Panc1 (cell line): ENCODE data around the gene PAX3. TPM values are rescaled to one million over a fixed set of nuclear protein-coding genes. Genes with fewer than 3 reads are reported as not detected.

Experiments
- ATAC-seq: fragments of 200-7000 bp; cut with Tn5 transposase; 2 replicates; pipeline ENCODE4 v1.9.1; 2020; ENCODE audit warnings: mild to moderate bottlenecking, moderate library complexity
- BruUV-seq: library from RNA; stranded (reverse); fragments of 400-500 nt; replicated peaks from 2 replicates; lab custom pipeline; 2021; lab: Mats Ljungman, UMichigan
- CTCF ChIA-PET: fragments of 300-600 bp; sonication (Branson Sonifier 250); formaldehyde crosslinking; loops from one replicate; lab custom pipeline; 2022; ENCODE audit warnings: antibody characterized with exemption; lab: Charles Lee
- POLR2A ChIA-PET: fragments of 300-600 bp; sonication (Branson Sonifier 250); formaldehyde crosslinking; loops from one replicate; lab custom pipeline; 2022; ENCODE audit warnings: antibody characterized with exemption; lab: Charles Lee
- DNase-seq: peaks from one replicate; pipeline ENCODE4 v3.0.0-alpha.2; 2010; ENCODE audit warnings: low read depth, low spot score
- H3K27ac ChIP-seq: 2 replicates; pipeline ENCODE4 v1.5.1; 2011; ENCODE audit warnings: mild to moderate bottlenecking, low read length, inconsistent platforms
- H3K27me3 ChIP-seq: fragments of 200-500 bp; sonication (Bioruptor generic); 2 replicates; pipeline ENCODE4 v1.6.0; 2014; ENCODE audit warnings: low read length, inconsistent platforms; ENCODE audit not compliant: control insufficient read depth, insufficient read depth
- H3K36me3 ChIP-seq: fragments of 200-500 bp; sonication (Bioruptor generic); 2 replicates; pipeline ENCODE4 v1.5.1; 2014; ENCODE audit warnings: inconsistent platforms, mild to moderate bottlenecking, low read length, moderate library complexity; ENCODE audit not compliant: control insufficient read depth, insufficient read depth
- H3K4me1 ChIP-seq: 2 replicates; pipeline ENCODE4 v1.5.1; 2011; ENCODE audit warnings: inconsistent platforms, mild to moderate bottlenecking, low read length, moderate library complexity; ENCODE audit not compliant: control insufficient read depth, insufficient read depth
- H3K4me3 ChIP-seq, 2 experiments: 2 replicates each; pipeline ENCODE4 v1.5.1; 2011 to 2012; ENCODE audit warnings: low read depth in 2 of 2, low read length in 2 of 2, mild to moderate bottlenecking in 2 of 2, inconsistent platforms in 1 of 2, moderate library complexity in 1 of 2
- H3K9me3 ChIP-seq: fragments of 200-500 bp; sonication (Bioruptor generic); 2 replicates; pipeline ENCODE4 v1.5.1; 2014; ENCODE audit warnings: low read depth, mild to moderate bottlenecking, inconsistent platforms, low read length, moderate library complexity; ENCODE audit not compliant: control insufficient read depth, insufficient read depth
- POLR2AphosphoS5 ChIP-seq: IDR thresholded peaks from 2 replicates; pipeline ENCODE4 v1.6.1; 2012; ENCODE audit warnings: mild to moderate bottlenecking, low read depth, low read length, moderate library complexity
- SIN3A ChIP-seq: IDR thresholded peaks from 2 replicates; pipeline ENCODE4 v1.6.1; 2012; ENCODE audit warnings: low read depth, mild to moderate bottlenecking, low read length, moderate library complexity, borderline replicate concordance; ENCODE audit not compliant: insufficient read depth
- TCF7L2 ChIP-seq: IDR thresholded peaks from 2 replicates; pipeline ENCODE4 v1.6.1; 2011; ENCODE audit warnings: mild to moderate bottlenecking, low read depth, low read length, inconsistent platforms
- in situ Hi-C: cut with HindIII; loops from 2 replicates; pipeline ENCODE4 v1.10.0; 2016; ENCODE audit warnings: low sequenced_read_pairs, low pct_unique_long_range_greater_than_20kb
- intact Hi-C: fragments of 100-400 bp; cut with micrococcal nuclease; formaldehyde crosslinking; loops from one replicate; pipeline ENCODE4 v1.10.0; 2022; ENCODE audit not compliant: unreplicated experiment
- total RNA-seq: library from RNA; stranded (reverse); gene quantifications from one replicate; pipeline ENCODE4 v1.2.1, GENCODE V29; 2021; ENCODE audit not compliant: unreplicated experiment
- TF ChIP-seq, protein P1 (sequence below): fragments of 450-650 bp; IDR thresholded peaks from 2 replicates; pipeline ENCODE4 v1.5.1; 2017; ENCODE audit warnings: mild to moderate bottlenecking
- TF ChIP-seq, protein P2 (sequence below), 2 experiments: IDR thresholded peaks; 2 replicates each; pipeline ENCODE4 v1.6.1; 2011 to 2012; ENCODE audit warnings: low read depth in 2 of 2, control low read depth in 1 of 2, low read length in 1 of 2, mild to moderate bottlenecking in 1 of 2, moderate library complexity in 1 of 2; ENCODE audit not compliant: insufficient read depth in 1 of 2

PAX3 gene
- total RNA-seq, 1 experiment from 2014 or later: not detected

DNA sequence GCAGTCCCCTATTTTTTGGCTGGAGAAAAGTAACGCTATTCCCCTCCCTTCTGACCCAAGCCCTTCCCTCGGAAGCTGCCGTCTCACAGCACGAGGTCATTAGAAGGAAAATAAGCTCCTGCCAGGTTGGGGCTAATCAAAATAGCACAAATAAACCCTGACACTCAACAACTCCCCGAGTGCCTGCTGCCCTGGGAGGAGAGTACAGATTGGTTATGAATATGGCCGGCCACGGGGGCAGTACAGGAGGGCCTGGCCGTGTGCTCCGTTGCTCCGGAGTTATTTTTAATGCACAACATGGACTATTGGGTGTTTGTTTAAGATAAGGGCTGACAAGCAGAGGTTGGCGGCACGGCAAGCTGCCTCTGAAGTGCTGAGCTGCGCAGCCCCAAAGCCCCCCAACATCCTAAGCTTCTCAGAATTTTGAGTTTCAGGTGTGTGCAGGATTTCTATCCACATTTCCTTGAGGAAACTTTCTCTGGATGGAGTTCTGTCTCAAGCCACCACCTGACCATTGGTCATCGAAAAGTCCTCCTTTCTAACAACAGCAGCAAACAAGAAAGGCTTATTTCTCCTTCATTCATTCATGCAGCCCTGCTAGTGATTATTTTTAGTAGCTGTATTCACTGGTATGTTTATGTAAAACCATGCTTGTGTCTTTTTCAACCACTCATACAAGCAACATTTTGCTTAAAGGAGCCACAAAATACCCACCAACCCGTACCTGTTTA, 58.7 kb downstream of the PAX3 start:
- ATAC-seq (no peak), DNase-seq (no peak)
- ChIA-PET POLR2A (no interaction called here), CTCF (no interaction called here)
- Histone ChIP-seq H3K27ac (no peak overlapping the region), H3K36me3 (no peaks in the 10 kb centered on the region), H3K4me3 (no peak overlapping the region), H3K4me1 (no peaks in the 10 kb centered on the region), H3K27me3 (no peaks in the 10 kb centered on the region; the same call in 1 of the 2 replicates), H3K9me3 (no peaks in the 10 kb centered on the region)
- intact Hi-C loops: no loop called here
- in situ Hi-C loops: no loop called here
- TF ChIP-seq, protein P1, sequence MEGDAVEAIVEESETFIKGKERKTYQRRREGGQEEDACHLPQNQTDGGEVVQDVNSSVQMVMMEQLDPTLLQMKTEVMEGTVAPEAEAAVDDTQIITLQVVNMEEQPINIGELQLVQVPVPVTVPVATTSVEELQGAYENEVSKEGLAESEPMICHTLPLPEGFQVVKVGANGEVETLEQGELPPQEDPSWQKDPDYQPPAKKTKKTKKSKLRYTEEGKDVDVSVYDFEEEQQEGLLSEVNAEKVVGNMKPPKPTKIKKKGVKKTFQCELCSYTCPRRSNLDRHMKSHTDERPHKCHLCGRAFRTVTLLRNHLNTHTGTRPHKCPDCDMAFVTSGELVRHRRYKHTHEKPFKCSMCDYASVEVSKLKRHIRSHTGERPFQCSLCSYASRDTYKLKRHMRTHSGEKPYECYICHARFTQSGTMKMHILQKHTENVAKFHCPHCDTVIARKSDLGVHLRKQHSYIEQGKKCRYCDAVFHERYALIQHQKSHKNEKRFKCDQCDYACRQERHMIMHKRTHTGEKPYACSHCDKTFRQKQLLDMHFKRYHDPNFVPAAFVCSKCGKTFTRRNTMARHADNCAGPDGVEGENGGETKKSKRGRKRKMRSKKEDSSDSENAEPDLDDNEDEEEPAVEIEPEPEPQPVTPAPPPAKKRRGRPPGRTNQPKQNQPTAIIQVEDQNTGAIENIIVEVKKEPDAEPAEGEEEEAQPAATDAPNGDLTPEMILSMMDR: no peak
- TF ChIP-seq, protein P2, sequence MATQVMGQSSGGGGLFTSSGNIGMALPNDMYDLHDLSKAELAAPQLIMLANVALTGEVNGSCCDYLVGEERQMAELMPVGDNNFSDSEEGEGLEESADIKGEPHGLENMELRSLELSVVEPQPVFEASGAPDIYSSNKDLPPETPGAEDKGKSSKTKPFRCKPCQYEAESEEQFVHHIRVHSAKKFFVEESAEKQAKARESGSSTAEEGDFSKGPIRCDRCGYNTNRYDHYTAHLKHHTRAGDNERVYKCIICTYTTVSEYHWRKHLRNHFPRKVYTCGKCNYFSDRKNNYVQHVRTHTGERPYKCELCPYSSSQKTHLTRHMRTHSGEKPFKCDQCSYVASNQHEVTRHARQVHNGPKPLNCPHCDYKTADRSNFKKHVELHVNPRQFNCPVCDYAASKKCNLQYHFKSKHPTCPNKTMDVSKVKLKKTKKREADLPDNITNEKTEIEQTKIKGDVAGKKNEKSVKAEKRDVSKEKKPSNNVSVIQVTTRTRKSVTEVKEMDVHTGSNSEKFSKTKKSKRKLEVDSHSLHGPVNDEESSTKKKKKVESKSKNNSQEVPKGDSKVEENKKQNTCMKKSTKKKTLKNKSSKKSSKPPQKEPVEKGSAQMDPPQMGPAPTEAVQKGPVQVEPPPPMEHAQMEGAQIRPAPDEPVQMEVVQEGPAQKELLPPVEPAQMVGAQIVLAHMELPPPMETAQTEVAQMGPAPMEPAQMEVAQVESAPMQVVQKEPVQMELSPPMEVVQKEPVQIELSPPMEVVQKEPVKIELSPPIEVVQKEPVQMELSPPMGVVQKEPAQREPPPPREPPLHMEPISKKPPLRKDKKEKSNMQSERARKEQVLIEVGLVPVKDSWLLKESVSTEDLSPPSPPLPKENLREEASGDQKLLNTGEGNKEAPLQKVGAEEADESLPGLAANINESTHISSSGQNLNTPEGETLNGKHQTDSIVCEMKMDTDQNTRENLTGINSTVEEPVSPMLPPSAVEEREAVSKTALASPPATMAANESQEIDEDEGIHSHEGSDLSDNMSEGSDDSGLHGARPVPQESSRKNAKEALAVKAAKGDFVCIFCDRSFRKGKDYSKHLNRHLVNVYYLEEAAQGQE (IDR thresholded peaks at IDR 0.05; ENCODE audit: insufficient read depth in 1 of 2, low read depth in 2 of 2, low read length in 1 of 2): no peak
- TF ChIP-seq SIN3A (no peak), POLR2AphosphoS5 (no peak), TCF7L2 (no peak)
- no TSS peak for BruUV-seq

DNA sequence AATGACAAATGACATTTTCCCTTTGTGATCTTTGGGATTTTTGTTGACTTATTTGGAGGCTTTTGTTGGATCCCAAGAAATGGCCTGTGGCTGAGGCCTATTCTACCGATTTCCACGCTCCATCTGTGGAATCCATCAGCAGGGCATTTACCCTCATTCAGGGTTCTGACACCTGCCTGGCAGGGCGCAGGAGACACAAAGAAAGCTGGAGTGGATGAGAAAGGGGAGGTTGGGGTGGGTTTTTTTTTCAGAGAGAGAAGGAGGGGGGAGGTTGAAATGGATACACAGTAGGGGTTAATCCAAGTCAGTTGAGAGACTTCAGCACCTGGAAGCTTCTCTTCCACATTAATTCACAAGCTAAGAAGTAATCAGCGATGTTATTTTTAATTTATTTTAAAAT, 59.7 kb downstream of the PAX3 start:
- no peaks in the 10 kb centered on the region for H3K9me3 ChIP-seq
- no TSS peak for BruUV-seq
- CTCF ChIA-PET: no interaction called here
- TF ChIP-seq, protein P2 (IDR thresholded peaks at IDR 0.05; ENCODE audit: insufficient read depth in 1 of 2, low read depth in 2 of 2, low read length in 1 of 2): no peak
- POLR2A ChIA-PET: no interaction called here
- intact Hi-C loops: no loop called here
- no peaks in the 10 kb centered on the region for H3K4me1 ChIP-seq
- H3K4me3 ChIP-seq: no peak overlapping the region
- no peak for ATAC-seq
- no peak overlapping the region for H3K27ac ChIP-seq
- DNase-seq: no peak
- no peaks in the 10 kb centered on the region; the same call in 1 of the 2 replicates for H3K27me3 ChIP-seq
- H3K36me3 ChIP-seq: no peaks in the 10 kb centered on the region
- in situ Hi-C loops: no loop called here
